ENCODE data around the gene TRIM33.

- no peak for TF ChIP-seq CTCF (IDR thresholded peaks at IDR 0.05)
- TF ChIP-seq MAZ (IDR thresholded peaks at IDR 0.05; ENCODE audit: borderline replicate concordance, low read depth, low read length), result no peak
These were observed 40.4 kb upstream of the TRIM33 start for GRCh38 chr1:114551400-114551799.
